ENCODE measurements around the gene CENPP. TPM values are rescaled to one million over a fixed set of nuclear protein-coding genes. Genes with fewer than 3 reads are reported as not detected.
"Not testable (repeated sequence)": the region's sequence is repeated elsewhere in the genome, so short reads cannot be mapped to it uniquely, and the experiment has no call there.

The CENPP gene
- total RNA-seq, 3 donors from 2014 or later (not counting 1 experiment from before 2014, with no cell fraction given) = 10.3 to 14.5 (median 12.1) TPM

GRCh38 chr9:92563116-92564100, 237.7 kb downstream of the CENPP start:
- intact Hi-C loops (cut with micrococcal nuclease) = no loop called here
- H3K27me3 ChIP-seq (ENCODE audit: control insufficient read depth, insufficient read depth, low read length) = no peaks in the 10 kb centered on the region
- DNase-seq = no peak
- Mint-ChIP-seq H3K9me3 (peaks cover 4 to 5% of the 10 kb centered on the region in 2 donors), H3K4me1 (peaks cover 0 to 8% of the 10 kb centered on the region in 2 donors), H3K4me3 (no peak overlapping the region), H3K36me3 (peaks cover 7% of the 10 kb centered on the region), H3K27ac (no peak overlapping the region), H3K27me3 (ENCODE audit: low read depth in 2 of 2) (no peaks in the 10 kb centered on the region)
- no peak overlapping the region for H3K27ac ChIP-seq (ENCODE audit: low read length)
- no peaks in the 10 kb centered on the region for H3K4me1 ChIP-seq (ENCODE audit: control insufficient read depth, insufficient read depth, low read length)
- ATAC-seq = no peak
- no peaks in the 10 kb centered on the region for H3K9me3 ChIP-seq (ENCODE audit: control insufficient read depth, insufficient read depth, low read length)
- H3K4me3 ChIP-seq (ENCODE audit: low read length) = no peak overlapping the region
- TF ChIP-seq CTCF (IDR thresholded peaks at IDR 0.05) = no peak
- WGBS (ENCODE audit: insufficient coverage) = 92% methylated on average over 1 of the region's 3 CpGs
- H3K36me3 ChIP-seq (ENCODE audit: control insufficient read depth, insufficient read depth, low read length) = no peaks in the 10 kb centered on the region

DNA sequence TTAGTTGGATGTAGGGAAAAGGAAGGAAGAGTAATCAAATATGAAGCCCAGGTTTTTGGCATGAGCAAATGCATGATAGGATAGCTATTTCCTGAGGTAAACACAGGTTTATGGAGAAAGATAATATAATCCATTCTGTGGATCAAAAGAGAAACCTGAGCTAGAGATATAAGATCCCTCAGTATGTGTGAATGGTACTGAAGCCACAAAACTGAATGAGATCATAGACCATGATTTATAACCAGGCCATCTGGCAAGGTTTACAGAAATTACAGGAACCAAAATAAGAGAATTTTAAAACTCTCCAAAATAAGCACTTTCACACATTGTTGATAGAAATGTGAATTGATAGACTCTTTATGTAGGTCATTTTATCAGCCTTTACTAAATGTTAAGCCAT, 238.8 kb downstream of the CENPP start:
- no peak overlapping the region for H3K27ac Mint-ChIP-seq
- no peak for ATAC-seq
- intact Hi-C loops (cut with micrococcal nuclease) = no loop called here
- H3K4me3 Mint-ChIP-seq = no peak overlapping the region
- H3K9me3 ChIP-seq (ENCODE audit: control insufficient read depth, insufficient read depth, low read length) = no peaks in the 10 kb centered on the region
- no peaks in the 10 kb centered on the region for H3K4me1 ChIP-seq (ENCODE audit: control insufficient read depth, insufficient read depth, low read length)
- no peak for DNase-seq
- no peak overlapping the region for H3K4me3 ChIP-seq (ENCODE audit: low read length)
- peaks cover 7% of the 10 kb centered on the region for H3K36me3 Mint-ChIP-seq
- no peaks in the 10 kb centered on the region for H3K27me3 ChIP-seq (ENCODE audit: control insufficient read depth, insufficient read depth, low read length)
- H3K9me3 Mint-ChIP-seq = peaks cover 4 to 5% of the 10 kb centered on the region in 2 donors
- H3K4me1 Mint-ChIP-seq = peaks cover 0 to 8% of the 10 kb centered on the region in 2 donors
- no peaks in the 10 kb centered on the region for H3K27me3 Mint-ChIP-seq (ENCODE audit: low read depth in 2 of 2)
- H3K27ac ChIP-seq (ENCODE audit: low read length) = no peak overlapping the region
- no peak for TF ChIP-seq CTCF (IDR thresholded peaks at IDR 0.05)
- H3K36me3 ChIP-seq (ENCODE audit: control insufficient read depth, insufficient read depth, low read length) = no peaks in the 10 kb centered on the region

DNA sequence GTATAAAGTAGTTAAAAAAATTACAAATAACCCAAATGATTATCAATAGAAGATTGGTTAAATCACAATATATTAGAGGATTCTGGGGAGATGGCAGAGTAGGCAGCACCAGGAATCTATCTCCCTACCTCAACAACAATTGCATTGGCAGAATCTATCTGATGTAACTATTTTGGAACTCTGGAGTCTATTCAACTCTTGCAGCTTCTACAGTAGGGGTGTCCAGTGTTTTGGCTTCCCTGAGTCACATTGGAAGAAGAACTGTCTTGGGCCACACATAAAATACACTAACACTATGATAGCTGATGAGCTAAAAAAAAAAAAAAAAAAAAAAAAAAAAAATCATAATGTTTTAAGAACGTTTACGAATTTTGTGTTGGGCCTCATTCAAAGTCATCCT, 239.2 kb downstream of the CENPP start:
- H3K9me3 Mint-ChIP-seq = peaks cover 4 to 5% of the 10 kb centered on the region in 2 donors
- intact Hi-C loops (cut with micrococcal nuclease) = no loop called here
- no peak for DNase-seq
- H3K4me3 ChIP-seq (ENCODE audit: low read length) = no peak overlapping the region
- WGBS (ENCODE audit: insufficient coverage) = 89% methylated on average over 2 of the region's 2 CpGs
- H3K4me1 Mint-ChIP-seq = peaks cover 0 to 8% of the 10 kb centered on the region in 2 donors
- no peaks in the 10 kb centered on the region for H3K4me1 ChIP-seq (ENCODE audit: control insufficient read depth, insufficient read depth, low read length)
- no peaks in the 10 kb centered on the region for H3K9me3 ChIP-seq (ENCODE audit: control insufficient read depth, insufficient read depth, low read length)
- peaks cover 7% of the 10 kb centered on the region for H3K36me3 Mint-ChIP-seq
- no peaks in the 10 kb centered on the region for H3K36me3 ChIP-seq (ENCODE audit: control insufficient read depth, insufficient read depth, low read length)
- TF ChIP-seq CTCF (IDR thresholded peaks at IDR 0.05) = no peak
- no peak overlapping the region for H3K27ac ChIP-seq (ENCODE audit: low read length)
- no peaks in the 10 kb centered on the region for H3K27me3 ChIP-seq (ENCODE audit: control insufficient read depth, insufficient read depth, low read length)
- H3K27me3 Mint-ChIP-seq (ENCODE audit: low read depth in 2 of 2) = no peaks in the 10 kb centered on the region
- no peak for ATAC-seq
- H3K27ac Mint-ChIP-seq = no peak overlapping the region
- no peak overlapping the region for H3K4me3 Mint-ChIP-seq

- H3K4me1 Mint-ChIP-seq = not testable (repeated sequence)
Observed at GRCh38 chr9:92571871-92572270, 246.1 kb downstream of the CENPP start.

GRCh38 chr9:92573612-92574011, 247.9 kb downstream of the CENPP start:
- DNase-seq; H3K27me3 ChIP-seq (ENCODE audit: control insufficient read depth, insufficient read depth, low read length); H3K36me3 Mint-ChIP-seq; H3K4me1 ChIP-seq (ENCODE audit: control insufficient read depth, insufficient read depth, low read length); H3K9me3 ChIP-seq (ENCODE audit: control insufficient read depth, insufficient read depth, low read length); H3K9me3 Mint-ChIP-seq; H3K36me3 ChIP-seq (ENCODE audit: control insufficient read depth, insufficient read depth, low read length); H3K4me3 Mint-ChIP-seq; H3K27ac Mint-ChIP-seq; H3K27me3 Mint-ChIP-seq (ENCODE audit: low read depth in 2 of 2); H3K4me3 ChIP-seq (ENCODE audit: low read length); H3K27ac ChIP-seq (ENCODE audit: low read length); intact Hi-C loops (cut with micrococcal nuclease); ATAC-seq; H3K4me1 Mint-ChIP-seq: not testable (repeated sequence)
- 97% methylated on average over 14 of the region's 14 CpGs for WGBS (ENCODE audit: insufficient coverage)

More at GRCh38 chr9:92571871-92572270, 246.1 kb downstream of the CENPP start:
- H3K27me3 ChIP-seq (ENCODE audit: control insufficient read depth, insufficient read depth, low read length); H3K4me3 ChIP-seq (ENCODE audit: low read length); H3K9me3 Mint-ChIP-seq; DNase-seq; H3K4me3 Mint-ChIP-seq; H3K27me3 Mint-ChIP-seq (ENCODE audit: low read depth in 2 of 2); H3K9me3 ChIP-seq (ENCODE audit: control insufficient read depth, insufficient read depth, low read length); H3K4me1 ChIP-seq (ENCODE audit: control insufficient read depth, insufficient read depth, low read length); H3K36me3 Mint-ChIP-seq; ATAC-seq; intact Hi-C loops (cut with micrococcal nuclease); H3K27ac Mint-ChIP-seq; H3K27ac ChIP-seq (ENCODE audit: low read length); H3K36me3 ChIP-seq (ENCODE audit: control insufficient read depth, insufficient read depth, low read length): not testable (repeated sequence)
- 100% methylated on average over 2 of the region's 2 CpGs for WGBS (ENCODE audit: insufficient coverage)

All from natural killer cell (primary cell).